Neural crest cell (in vitro differentiated cells): ENCODE measurements around the gene TRPM8. TPM values are rescaled to one million over a fixed set of nuclear protein-coding genes. Genes with fewer than 3 reads are reported as not detected.

ENCODE experiments used
- DNase-seq: peaks from one replicate; pipeline ENCODE4 v3.0.0; 2021; ENCODE audit warnings: low read depth, mixed read lengths, low spot score
- H3K27ac Mint-ChIP-seq: one replicate; pipeline ENCODE4 v1.8.0; 2021; ENCODE audit warnings: mild to moderate bottlenecking, mixed read lengths; ENCODE audit not compliant: unreplicated experiment
- H3K27me3 Mint-ChIP-seq: 2 replicates; pipeline ENCODE4 v1.8.0; 2021; ENCODE audit warnings: low read depth, mild to moderate bottlenecking, mixed read lengths
- H3K36me3 Mint-ChIP-seq: 2 replicates; pipeline ENCODE4 v1.8.0; 2021; ENCODE audit warnings: low read depth, mild to moderate bottlenecking, mixed read lengths
- H3K4me1 Mint-ChIP-seq: 2 replicates; pipeline ENCODE4 v1.8.0; 2021; ENCODE audit warnings: mixed read lengths
- H3K4me3 Mint-ChIP-seq: one replicate; pipeline ENCODE4 v1.8.0; 2021; ENCODE audit warnings: mild to moderate bottlenecking, mixed read lengths
- H3K9me3 Mint-ChIP-seq: 2 replicates; pipeline ENCODE4 v1.8.0; 2021; ENCODE audit warnings: mixed read lengths
- total RNA-seq: library from RNA; stranded (reverse); gene quantifications from 2 replicates; pipeline ENCODE4 v1.2.1, GENCODE V29; 2021
- TF ChIP-seq, protein P1 (sequence below): fragments of 200-600 bp; sonication (generic); conservative IDR thresholded peaks from 2 replicates; pipeline ENCODE4 v1.5.0; 2021; ENCODE audit warnings: antibody characterized with exemption, mild to moderate bottlenecking

The TRPM8 gene
- total RNA-seq, 1 donor from 2014 or later: 0.07 TPM

DNA sequence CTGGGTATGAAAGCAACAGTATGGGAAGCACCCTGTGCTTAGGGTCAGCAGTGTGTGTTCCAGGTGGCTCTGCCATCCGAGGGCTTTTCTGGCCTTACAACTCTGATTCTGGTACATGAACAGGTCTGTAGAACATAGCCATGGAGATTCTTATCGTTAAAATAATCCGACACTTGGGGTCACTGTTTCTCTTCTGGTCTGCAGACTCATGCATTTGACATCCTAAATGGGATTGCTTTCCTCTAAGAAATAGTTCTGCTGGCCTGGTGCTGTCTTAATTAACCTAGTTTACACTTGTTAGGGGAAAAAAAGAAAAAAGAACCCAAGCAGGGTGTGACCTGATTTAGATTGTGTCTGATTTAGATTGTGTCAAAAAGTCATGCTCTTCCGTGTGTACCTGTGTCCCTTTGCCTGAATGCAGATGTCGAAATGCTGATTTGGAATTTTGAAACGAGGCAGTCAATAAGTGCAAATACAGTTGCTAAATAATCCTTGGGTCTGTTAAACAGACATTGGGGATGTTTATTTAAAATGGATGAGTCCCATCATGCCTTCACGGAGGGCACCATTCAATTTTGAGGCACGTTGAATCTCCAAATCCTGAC, 59.6 kb downstream of the TRPM8 start:
- H3K36me3 Mint-ChIP-seq: no peaks in the 10 kb centered on the region
- no peak for DNase-seq
- H3K27ac Mint-ChIP-seq: no peak overlapping the region
- H3K4me3 Mint-ChIP-seq: no peak overlapping the region
- no peaks in the 10 kb centered on the region for H3K27me3 Mint-ChIP-seq
- TF ChIP-seq, protein P1, sequence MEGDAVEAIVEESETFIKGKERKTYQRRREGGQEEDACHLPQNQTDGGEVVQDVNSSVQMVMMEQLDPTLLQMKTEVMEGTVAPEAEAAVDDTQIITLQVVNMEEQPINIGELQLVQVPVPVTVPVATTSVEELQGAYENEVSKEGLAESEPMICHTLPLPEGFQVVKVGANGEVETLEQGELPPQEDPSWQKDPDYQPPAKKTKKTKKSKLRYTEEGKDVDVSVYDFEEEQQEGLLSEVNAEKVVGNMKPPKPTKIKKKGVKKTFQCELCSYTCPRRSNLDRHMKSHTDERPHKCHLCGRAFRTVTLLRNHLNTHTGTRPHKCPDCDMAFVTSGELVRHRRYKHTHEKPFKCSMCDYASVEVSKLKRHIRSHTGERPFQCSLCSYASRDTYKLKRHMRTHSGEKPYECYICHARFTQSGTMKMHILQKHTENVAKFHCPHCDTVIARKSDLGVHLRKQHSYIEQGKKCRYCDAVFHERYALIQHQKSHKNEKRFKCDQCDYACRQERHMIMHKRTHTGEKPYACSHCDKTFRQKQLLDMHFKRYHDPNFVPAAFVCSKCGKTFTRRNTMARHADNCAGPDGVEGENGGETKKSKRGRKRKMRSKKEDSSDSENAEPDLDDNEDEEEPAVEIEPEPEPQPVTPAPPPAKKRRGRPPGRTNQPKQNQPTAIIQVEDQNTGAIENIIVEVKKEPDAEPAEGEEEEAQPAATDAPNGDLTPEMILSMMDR: peak; percentile 68
- peaks cover 24% of the 10 kb centered on the region for H3K4me1 Mint-ChIP-seq
- no peaks in the 10 kb centered on the region for H3K9me3 Mint-ChIP-seq

DNA sequence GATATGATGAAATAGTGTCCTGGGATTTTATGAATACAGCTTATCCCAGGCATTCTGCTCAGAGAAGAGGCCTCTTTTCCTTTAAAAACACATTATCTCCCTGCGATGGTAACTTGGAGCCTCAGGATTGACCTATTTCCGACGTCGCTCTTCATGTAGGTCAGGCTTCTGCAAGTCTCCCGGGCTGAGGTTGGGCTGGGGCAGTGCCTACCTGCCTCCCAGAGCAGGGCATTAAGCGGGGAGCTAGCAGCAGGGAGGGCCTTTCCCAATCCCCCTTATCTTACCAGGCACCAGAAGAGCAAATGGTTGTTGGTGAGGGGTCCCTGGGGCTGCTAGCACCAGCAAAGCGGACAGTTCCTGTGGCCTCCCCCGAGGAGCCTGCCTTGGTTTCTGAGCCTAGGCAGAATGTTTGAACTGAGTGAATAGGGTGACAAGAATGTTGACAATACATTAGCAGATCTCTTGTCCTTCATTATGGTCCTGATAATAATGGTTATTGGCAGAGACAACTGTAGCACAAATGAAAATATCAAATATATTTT, 60.2 kb downstream of the TRPM8 start:
- TF ChIP-seq, protein P1: no peak
- Mint-ChIP-seq H3K27ac (no peak overlapping the region), H3K4me3 (no peak overlapping the region), H3K4me1 (peaks cover 28% of the 10 kb centered on the region), H3K27me3 (no peaks in the 10 kb centered on the region), H3K36me3 (no peaks in the 10 kb centered on the region), H3K9me3 (no peaks in the 10 kb centered on the region)
- DNase-seq: no peak

DNA sequence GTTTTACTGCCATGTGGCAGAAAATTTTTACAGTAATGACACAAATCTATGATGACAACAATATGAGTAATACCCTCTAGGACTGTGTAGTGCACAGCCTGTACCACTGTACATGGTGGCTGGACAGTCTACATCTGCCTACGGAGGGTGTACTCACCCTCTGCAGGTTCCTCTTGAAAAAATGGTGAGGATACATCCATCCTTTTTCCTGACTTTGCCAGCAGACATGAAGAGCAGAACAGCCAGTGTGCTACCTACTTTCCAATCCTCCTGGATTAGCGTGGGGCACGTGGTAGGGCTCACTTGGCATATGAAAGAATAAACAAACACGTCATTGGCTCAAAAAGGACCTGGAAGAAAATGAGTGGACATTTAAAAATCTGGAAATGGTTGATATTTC, 62.6 kb downstream of the TRPM8 start:
- TF ChIP-seq, protein P1: no peak
- no peak overlapping the region for H3K27ac Mint-ChIP-seq
- H3K36me3 Mint-ChIP-seq: no peaks in the 10 kb centered on the region
- no peak for DNase-seq
- no peak overlapping the region for H3K4me3 Mint-ChIP-seq
- H3K27me3 Mint-ChIP-seq: no peaks in the 10 kb centered on the region
- no peaks in the 10 kb centered on the region for H3K9me3 Mint-ChIP-seq
- peaks cover 17% of the 10 kb centered on the region for H3K4me1 Mint-ChIP-seq

DNA sequence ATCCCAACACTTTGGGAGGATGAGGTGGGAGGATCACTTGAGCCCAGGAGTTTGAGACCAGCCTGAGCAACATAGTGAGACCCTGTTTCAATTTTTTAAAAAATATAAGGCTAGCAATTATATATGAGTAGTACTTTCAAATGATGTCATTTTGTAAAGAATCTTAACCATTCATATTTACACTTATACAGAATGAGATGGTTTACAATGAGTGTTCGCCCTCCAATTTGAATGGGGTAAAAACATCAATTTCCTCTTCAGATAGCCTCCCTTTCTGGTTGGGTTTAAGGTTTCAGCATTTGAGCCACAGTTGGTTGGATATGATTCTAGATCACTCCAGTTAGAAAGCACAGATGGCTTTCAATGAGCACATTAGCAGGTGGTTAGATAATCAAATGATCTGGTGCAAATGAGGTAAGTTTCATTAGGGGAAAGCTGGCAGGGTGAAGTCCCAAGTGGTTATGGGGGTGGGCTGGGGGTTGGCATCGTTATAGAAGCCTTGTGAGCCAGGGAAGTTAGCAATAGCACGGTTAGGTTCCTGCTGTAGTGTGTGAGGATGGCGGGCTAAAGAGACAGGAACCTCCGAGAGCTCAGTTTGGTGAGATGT, 63.9 kb downstream of the TRPM8 start:
- TF ChIP-seq, protein P1: no peak
- DNase-seq: no peak
- no peaks in the 10 kb centered on the region for H3K9me3 Mint-ChIP-seq
- H3K4me3 Mint-ChIP-seq: no peak overlapping the region
- H3K27me3 Mint-ChIP-seq: no peaks in the 10 kb centered on the region
- no peak overlapping the region for H3K27ac Mint-ChIP-seq
- H3K36me3 Mint-ChIP-seq: no peaks in the 10 kb centered on the region
- peaks cover 15% of the 10 kb centered on the region for H3K4me1 Mint-ChIP-seq

DNA sequence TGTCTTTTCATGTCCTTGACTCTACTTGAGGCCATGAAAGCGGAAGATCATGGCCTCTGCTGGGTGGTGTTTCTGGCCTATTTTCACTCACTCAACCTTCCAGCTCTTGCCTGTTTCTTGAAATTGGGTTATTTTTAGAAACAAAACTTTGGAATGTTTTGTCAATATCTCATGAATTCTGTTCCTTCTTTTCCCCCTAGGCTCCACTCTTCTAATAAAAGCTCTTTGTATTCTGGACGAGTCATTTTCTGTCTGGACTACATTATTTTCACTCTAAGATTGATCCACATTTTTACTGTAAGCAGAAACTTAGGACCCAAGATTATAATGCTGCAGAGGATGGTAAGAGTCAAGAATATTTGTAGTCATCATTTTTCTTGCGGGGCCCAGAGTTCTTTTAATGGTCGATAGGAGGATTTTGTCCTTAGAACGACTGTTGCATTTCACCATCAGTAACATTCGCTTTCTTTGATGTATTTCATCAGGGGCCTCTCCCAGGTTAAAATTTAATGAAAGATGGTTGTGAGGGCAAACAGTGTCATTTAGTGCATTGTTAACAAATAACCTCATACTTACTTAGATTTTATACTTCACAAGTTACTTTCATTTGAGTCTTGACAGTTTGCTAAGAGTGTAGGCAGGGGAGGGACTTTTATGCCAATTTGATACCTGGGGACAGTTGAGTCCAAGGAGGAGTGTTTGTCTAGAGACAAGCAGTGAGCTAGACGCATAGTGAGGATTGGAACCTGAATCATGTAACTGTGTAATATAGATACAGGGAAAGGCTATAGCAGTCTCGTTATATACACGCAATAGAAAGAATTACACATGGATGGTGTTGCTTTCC, 64.6 kb downstream of the TRPM8 start:
- Mint-ChIP-seq H3K4me3 (no peak overlapping the region), H3K36me3 (no peaks in the 10 kb centered on the region), H3K27me3 (no peaks in the 10 kb centered on the region), H3K9me3 (no peaks in the 10 kb centered on the region), H3K4me1 (peaks cover 14% of the 10 kb centered on the region), H3K27ac (no peak overlapping the region)
- no peak for DNase-seq
- TF ChIP-seq, protein P1: no peak
